OCI-LY3 (cell line): ENCODE results near the gene SLC6A12.

Experiments
- CTCF ChIP-seq: fragments of 200-600, 300-600 bp; sonication (generic); IDR thresholded peaks from 2 replicates; pipeline ENCODE4 v1.5.1; 2014; ENCODE audit warnings: antibody characterized with exemption, low read length, low read depth
- EZH2phosphoT487 ChIP-seq: fragments of 200-600 bp; shearing (Covaris generic); IDR thresholded peaks from 2 replicates; pipeline ENCODE4 v1.6.1; 2018; ENCODE audit warnings: antibody characterized with exemption, mixed run types, low read depth

GRCh38 chr12:236445-236844 is 22.5 kb upstream of the SLC6A12 start:
- TF ChIP-seq CTCF, result no peak
- TF ChIP-seq EZH2phosphoT487, result no peak
